ENCODE results near the gene PHLDA2.
A peak's percentile ranks its signal among the peaks of the same experiment; 100 is the strongest.

Gene PHLDA2

DNA sequence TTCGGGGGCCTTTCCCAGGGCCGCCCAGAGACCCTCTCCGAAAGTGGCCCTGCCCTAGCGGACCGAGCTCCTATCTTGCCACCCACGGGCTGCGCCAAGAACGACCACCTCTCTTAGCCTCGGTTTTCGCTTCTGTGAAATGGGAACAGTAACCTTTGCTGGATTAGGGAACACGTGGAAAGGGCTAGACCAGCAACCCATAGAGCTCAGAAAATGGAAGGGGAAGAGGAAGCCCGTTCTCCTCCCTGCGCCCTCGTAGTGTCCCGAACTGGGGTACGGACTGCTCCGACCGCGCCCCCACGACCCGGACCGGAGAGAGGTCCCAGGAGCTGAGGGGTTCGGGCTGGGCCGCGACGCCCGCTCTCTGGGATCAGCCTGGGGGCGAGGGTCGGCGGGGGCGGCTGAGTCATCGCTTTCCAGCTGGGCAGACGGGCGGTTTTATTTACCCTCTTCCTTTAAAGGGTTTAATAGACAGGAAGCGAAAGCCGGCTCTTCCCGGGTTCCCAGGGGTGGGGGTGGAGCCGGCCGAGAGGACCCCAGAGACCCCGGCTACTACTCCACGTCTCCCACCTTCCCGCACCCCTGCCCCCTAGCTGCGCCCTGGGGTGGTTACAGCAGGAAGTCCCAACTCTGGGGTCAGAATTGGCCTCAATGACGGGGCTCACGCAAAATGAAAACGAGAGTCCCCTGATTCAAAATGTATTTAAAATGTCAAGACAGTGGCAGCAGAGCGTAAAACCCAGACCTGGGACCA is 907 bp upstream of the PHLDA2 start:
- peak overlapping the region; percentile 48 to 77 for H3K4me3 ChIP-seq (replicated peaks in 1 of 2; ENCODE audit: low read depth in 2 of 2, low read length in 2 of 2)
- TF ChIP-seq CTCF (IDR thresholded peaks at IDR 0.05; ENCODE audit: low read depth, low read length): peak; percentile 55
- DNase-seq (ENCODE audit: low read depth in 2 of 2): peak; percentile 39 to 53

DNA sequence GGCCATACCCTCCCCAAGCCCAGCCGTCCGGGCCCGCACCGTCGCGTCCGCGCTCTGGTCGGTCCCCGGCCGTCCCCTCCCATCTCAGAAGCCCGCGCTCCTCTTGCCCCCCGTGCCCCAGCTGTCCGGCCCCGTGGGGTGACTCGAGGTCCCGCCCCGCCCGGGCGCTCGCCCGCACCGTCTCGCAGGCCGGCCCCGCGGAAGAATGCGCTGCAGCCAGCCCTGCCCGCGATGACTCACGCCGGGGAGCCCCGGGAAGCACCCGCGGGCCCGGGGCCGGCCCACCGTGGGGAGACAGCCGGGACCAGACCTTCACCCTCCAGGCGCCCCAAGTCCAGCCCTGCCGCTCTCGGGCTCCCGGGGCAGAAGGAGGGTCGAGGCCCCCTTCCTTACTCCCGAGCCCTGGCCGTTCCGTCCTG is 320 bp upstream of the PHLDA2 start:
- peak; percentile 76 to 78 for DNase-seq (ENCODE audit: low read depth in 2 of 2)
- peak overlapping the region; percentile 48 to 77 for H3K4me3 ChIP-seq (replicated peaks in 1 of 2; ENCODE audit: low read depth in 2 of 2, low read length in 2 of 2)
- no peak for TF ChIP-seq CTCF (IDR thresholded peaks at IDR 0.05; ENCODE audit: low read depth, low read length)

- DNase-seq (ENCODE audit: low read depth in 2 of 2): peak; percentile 33 to 55
- no peak for TF ChIP-seq CTCF (IDR thresholded peaks at IDR 0.05; ENCODE audit: low read depth, low read length)
- peak overlapping the region; percentile 72 to 77 for H3K4me3 ChIP-seq (replicated peaks in 1 of 2; ENCODE audit: low read depth in 2 of 2, low read length in 2 of 2)
Observed at GRCh38 chr11:2927851-2928604, 1.2 kb downstream of the PHLDA2 start.

DNA sequence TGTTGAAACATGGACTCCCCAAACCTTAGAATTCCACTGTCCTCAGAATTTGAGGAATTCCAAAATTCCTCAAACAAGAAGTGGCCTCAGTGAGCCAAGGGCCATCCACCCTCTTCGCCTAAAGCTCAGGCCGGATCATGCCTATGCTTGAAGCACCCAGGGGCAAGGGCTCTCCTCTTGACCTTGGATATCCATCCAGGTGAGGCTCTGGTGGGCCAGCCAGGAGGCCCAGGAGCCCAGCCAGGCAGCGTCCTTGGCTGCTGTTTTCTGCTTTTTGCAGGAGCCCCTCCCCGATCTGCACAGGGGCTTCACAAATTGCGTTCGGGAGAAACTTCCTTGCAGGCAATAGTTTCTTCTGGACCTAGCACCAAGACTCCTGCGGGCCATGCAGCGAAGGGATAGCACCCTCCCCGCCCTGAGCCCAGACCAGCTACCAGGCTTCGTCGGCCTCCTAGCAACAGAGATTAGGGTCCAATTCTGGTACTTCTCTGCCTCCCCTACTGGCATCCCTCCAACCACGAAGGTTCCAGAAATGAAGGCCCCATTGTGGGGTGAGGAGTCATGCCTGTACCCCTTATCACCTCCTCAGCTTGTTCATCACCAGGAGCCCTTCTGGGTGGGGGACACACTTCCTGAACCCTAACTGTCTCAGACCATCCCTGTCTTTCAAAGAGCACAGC is 2.0 kb downstream of the PHLDA2 start:
- TF ChIP-seq CTCF (IDR thresholded peaks at IDR 0.05; ENCODE audit: low read depth, low read length): no peak
- H3K4me3 ChIP-seq (replicated peaks in 1 of 2; ENCODE audit: low read depth in 2 of 2, low read length in 2 of 2): peak overlapping the region in 1 of 2 donors; percentile 77

DNA sequence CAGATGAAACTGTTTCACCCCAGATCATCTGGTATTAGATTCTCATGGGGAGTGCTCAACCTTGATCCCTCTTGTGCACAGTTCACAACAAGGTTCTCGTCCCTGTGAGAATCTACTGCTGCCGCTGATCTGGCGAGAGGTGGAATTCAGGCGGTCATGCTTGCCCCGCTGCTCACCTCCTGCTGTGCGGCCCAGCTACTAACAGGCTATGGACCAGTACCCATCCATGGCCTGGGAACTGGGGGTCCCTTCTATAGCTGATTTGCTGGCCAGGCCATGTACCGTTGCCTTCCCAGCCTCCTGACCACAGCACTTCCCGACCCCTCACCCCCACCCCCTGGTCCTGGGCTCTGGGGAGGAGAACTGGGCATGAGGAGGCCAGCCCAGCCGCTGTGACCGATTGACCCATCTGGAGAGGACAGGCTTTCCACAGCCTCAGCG is 2.6 kb downstream of the PHLDA2 start:
- no peak for TF ChIP-seq CTCF (IDR thresholded peaks at IDR 0.05; ENCODE audit: low read depth, low read length)
- DNase-seq (ENCODE audit: low read depth in 2 of 2): no peak
- H3K4me3 ChIP-seq (replicated peaks in 1 of 2; ENCODE audit: low read depth in 2 of 2, low read length in 2 of 2): no peak overlapping the region

More for the DNA sequence above, 2.0 kb downstream of the PHLDA2 start:
- no peak for DNase-seq (ENCODE audit: low read depth in 2 of 2)

DNA sequence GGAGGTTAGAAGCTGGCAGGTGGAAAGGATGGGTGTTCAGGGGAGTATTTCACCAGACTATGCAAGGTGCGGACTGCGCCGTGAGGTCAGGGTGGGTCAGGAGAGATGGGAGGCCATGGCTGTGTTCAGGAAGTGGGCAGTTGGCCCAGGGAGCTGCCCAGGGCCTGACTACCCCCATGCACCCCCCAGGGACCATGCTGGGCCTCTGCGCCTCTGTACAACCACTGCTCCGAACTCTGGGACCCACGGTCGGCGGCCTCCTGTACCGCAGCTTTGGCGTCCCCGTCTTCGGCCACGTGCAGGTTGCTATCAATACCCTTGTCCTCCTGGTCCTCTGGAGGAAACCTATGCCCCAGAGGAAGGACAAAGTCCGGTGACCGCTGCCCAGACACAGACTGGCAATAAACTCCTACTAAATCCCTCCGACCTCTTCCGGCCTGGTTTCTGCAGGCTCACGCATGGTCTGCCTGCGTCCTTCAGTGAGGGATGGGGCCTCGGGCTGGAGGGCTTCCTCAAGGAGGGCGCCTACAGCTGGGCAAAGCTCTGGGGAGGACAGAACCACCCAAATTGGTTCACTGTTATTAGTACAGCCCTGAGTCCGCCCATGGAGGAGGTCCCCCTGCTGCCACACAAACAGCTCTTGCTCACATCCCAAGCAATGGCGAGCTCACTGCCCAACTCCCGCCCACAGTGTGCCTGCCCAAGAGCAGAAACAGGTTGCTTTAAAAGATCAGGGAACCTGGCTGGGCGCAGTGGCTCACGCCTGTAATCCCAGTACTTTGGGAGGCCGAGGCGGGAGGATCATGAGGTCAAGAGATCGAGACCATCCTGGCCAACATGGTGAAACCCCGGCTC is 4.2 kb downstream of the PHLDA2 start:
- no peak for TF ChIP-seq CTCF (IDR thresholded peaks at IDR 0.05; ENCODE audit: low read depth, low read length)
- no peak overlapping the region for H3K4me3 ChIP-seq (replicated peaks in 1 of 2; ENCODE audit: low read depth in 2 of 2, low read length in 2 of 2)
- no peak for DNase-seq (ENCODE audit: low read depth in 2 of 2)

All from cardiac fibroblast (primary cell).